Testis (tissue), 2 donors: ENCODE measurements around the gene HMCN2.

Experiments used
- CTCF ChIP-seq, 3 experiments: fragments of 450-650 bp in 2 of 3; fragments of 200-600 bp in 1 of 3; sonication (generic) in 1 of 3; IDR thresholded peaks; one replicate each; pipeline ENCODE4 v1.5.1; 2016 to 2019; ENCODE audit warnings: antibody characterized with exemption in 3 of 3, mild to moderate bottlenecking in 2 of 3, moderate library complexity in 1 of 3
- POLR2A ChIP-seq: fragments of 450-650 bp; IDR thresholded peaks from one replicate; pipeline ENCODE4 v1.6.1; 2017; ENCODE audit warnings: antibody characterized with exemption, mild to moderate bottlenecking, moderate library complexity

- TF ChIP-seq CTCF (IDR thresholded peaks at IDR 0.05), result no peak
- no peak for TF ChIP-seq POLR2A
Observed at GRCh38 chr9:130414081-130414731, 148.6 kb downstream of the HMCN2 start.
